GM21423 (cell line): ENCODE measurements around the gene DBR1.

Experiments used
- ATAC-seq: cut with Tn5 transposase; IDR thresholded peaks from one replicate; pipeline ENCODE4 v1.9.1; 2021; ENCODE audit warnings: mild to moderate bottlenecking, moderate library complexity; ENCODE audit not compliant: unreplicated experiment

Gene DBR1

GRCh38 chr3:138174421-138175131, at the start of gene DBR1:
TSS of gene DBR1 (minus strand) at chr3:138174921. CDS start at chr3:138174795, 126 bp downstream.
- peak; percentile 91 for ATAC-seq

- no peak for ATAC-seq
Observed at GRCh38 chr3:138222942-138223287, 48.2 kb upstream of the DBR1 start.

- no peak for ATAC-seq
Observed at GRCh38 chr3:138222131-138222941, 47.6 kb upstream of the DBR1 start.

GRCh38 chr3:138220788-138221187, 46.1 kb upstream of the DBR1 start:
- ATAC-seq = no peak

GRCh38 chr3:138220242-138220641, 45.5 kb upstream of the DBR1 start:
- ATAC-seq = no peak

- no peak for ATAC-seq
Observed at GRCh38 chr3:138219255-138219654, 44.5 kb upstream of the DBR1 start.

- ATAC-seq = no peak
Observed at GRCh38 chr3:138213398-138214085, 38.8 kb upstream of the DBR1 start.

GRCh38 chr3:138210528-138210927, 35.8 kb upstream of the DBR1 start:
- ATAC-seq = no peak

GRCh38 chr3:138206196-138206595, 31.5 kb upstream of the DBR1 start:
- ATAC-seq = no peak

- no peak for ATAC-seq
Observed at GRCh38 chr3:138205527-138205926, 30.8 kb upstream of the DBR1 start.

GRCh38 chr3:138203938-138204337, 29.2 kb upstream of the DBR1 start:
- ATAC-seq = no peak

- ATAC-seq = no peak
Observed at GRCh38 chr3:138202945-138203701, 28.4 kb upstream of the DBR1 start.

GRCh38 chr3:138200424-138200823, 25.7 kb upstream of the DBR1 start:
- no peak for ATAC-seq

GRCh38 chr3:138199851-138200250, 25.1 kb upstream of the DBR1 start:
- no peak for ATAC-seq

GRCh38 chr3:138197524-138197923, 22.8 kb upstream of the DBR1 start:
- ATAC-seq = no peak

GRCh38 chr3:138197058-138197457, 22.3 kb upstream of the DBR1 start:
- no peak for ATAC-seq

GRCh38 chr3:138196023-138196422, 21.3 kb upstream of the DBR1 start:
- no peak for ATAC-seq

- ATAC-seq = no peak
Observed at GRCh38 chr3:138195481-138195880, 20.8 kb upstream of the DBR1 start.

GRCh38 chr3:138188013-138188730, 13.5 kb upstream of the DBR1 start:
- ATAC-seq = no peak

- peak; percentile 50 for ATAC-seq
Observed at GRCh38 chr3:138187296-138188012, 12.7 kb upstream of the DBR1 start, which contains the start of gene ARMC8. TSS of gene ARMC8 (plus strand) at chr3:138187301. CDS start at chr3:138187555, 254 bp downstream.
